HEK293T (cell line): ENCODE measurements around the gene PYGO1.

Source experiments
- CTCF ChIA-PET: fragments of 350-600 bp; formaldehyde crosslinking; extraction: SDS; loops from one replicate; lab custom pipeline; 2021; ENCODE audit warnings: antibody characterized with exemption, inconsistent platforms; lab: Yijun Ruan, JAX
- POLR2A ChIA-PET: fragments of 350-600 bp; formaldehyde crosslinking; extraction: SDS; loops from one replicate; lab custom pipeline; 2020; ENCODE audit warnings: antibody characterized with exemption, inconsistent platforms; lab: Yijun Ruan, JAX
- DNase-seq: peaks from one replicate; pipeline ENCODE4 v3.0.0; 2012; ENCODE audit warnings: mixed read lengths; ENCODE audit errors: extremely low spot score
- ARNT ChIP-seq: fragments of 450-650 bp; IDR thresholded peaks from 2 replicates; pipeline ENCODE4 v1.6.1; 2017; ENCODE audit warnings: mild to moderate bottlenecking
- BHLHE40 ChIP-seq: fragments of 450-650 bp; IDR thresholded peaks from 2 replicates; pipeline ENCODE4 v1.6.1; 2016; ENCODE audit warnings: mild to moderate bottlenecking, moderate library complexity, borderline replicate concordance
- CTBP1 ChIP-seq: fragments of 450-650 bp; IDR thresholded peaks from 2 replicates; pipeline ENCODE4 v1.6.1; 2016; ENCODE audit warnings: borderline replicate concordance
- ELF4 ChIP-seq: fragments of 450-650 bp; IDR thresholded peaks from 2 replicates; pipeline ENCODE4 v1.6.1; 2017; ENCODE audit warnings: antibody characterized with exemption
- FOXA1 ChIP-seq: fragments of 450-650 bp; IDR thresholded peaks from 2 replicates; pipeline ENCODE4 v1.6.1; 2016; ENCODE audit warnings: mild to moderate bottlenecking
- FOXK2 ChIP-seq: fragments of 450-650 bp; IDR thresholded peaks from 2 replicates; pipeline ENCODE4 v1.6.1; 2016; ENCODE audit warnings: mild to moderate bottlenecking
- FOXM1 ChIP-seq: fragments of 450-650 bp; IDR thresholded peaks from 2 replicates; pipeline ENCODE4 v1.6.1; 2017; ENCODE audit warnings: mild to moderate bottlenecking, borderline replicate concordance
- HDGF ChIP-seq: fragments of 450-650 bp; IDR thresholded peaks from 2 replicates; pipeline ENCODE4 v1.6.1; 2017; ENCODE audit warnings: antibody characterized with exemption, borderline replicate concordance
- L3MBTL2 ChIP-seq: fragments of 450-650 bp; conservative IDR thresholded peaks from 2 replicates; pipeline ENCODE4 v1.6.1; 2016; ENCODE audit warnings: mild to moderate bottlenecking
- LEF1 ChIP-seq: fragments of 450-650 bp; IDR thresholded peaks from 2 replicates; pipeline ENCODE4 v1.6.1; 2017; ENCODE audit warnings: mild to moderate bottlenecking, borderline replicate concordance
- NFRKB ChIP-seq: fragments of 450-650 bp; IDR thresholded peaks from 2 replicates; pipeline ENCODE4 v1.6.1; 2016; ENCODE audit warnings: mild to moderate bottlenecking, moderate library complexity
- SP1 ChIP-seq: fragments of 450-650 bp; IDR thresholded peaks from 2 replicates; pipeline ENCODE4 v1.6.1; 2017
- SUZ12 ChIP-seq: fragments of 450-650 bp; IDR thresholded peaks from 2 replicates; pipeline ENCODE4 v1.6.1; 2016; ENCODE audit warnings: mild to moderate bottlenecking
- TARDBP ChIP-seq: fragments of 450-650 bp; IDR thresholded peaks from 2 replicates; pipeline ENCODE4 v1.6.1; 2016
- ZNF384 ChIP-seq: fragments of 450-650 bp; IDR thresholded peaks from 2 replicates; pipeline ENCODE4 v1.6.1; 2016
- TF ChIP-seq, protein P1 (sequence below): fragments of 450-650 bp; IDR thresholded peaks from 2 replicates; pipeline ENCODE4 v1.6.1; 2016

PYGO1 gene

DNA sequence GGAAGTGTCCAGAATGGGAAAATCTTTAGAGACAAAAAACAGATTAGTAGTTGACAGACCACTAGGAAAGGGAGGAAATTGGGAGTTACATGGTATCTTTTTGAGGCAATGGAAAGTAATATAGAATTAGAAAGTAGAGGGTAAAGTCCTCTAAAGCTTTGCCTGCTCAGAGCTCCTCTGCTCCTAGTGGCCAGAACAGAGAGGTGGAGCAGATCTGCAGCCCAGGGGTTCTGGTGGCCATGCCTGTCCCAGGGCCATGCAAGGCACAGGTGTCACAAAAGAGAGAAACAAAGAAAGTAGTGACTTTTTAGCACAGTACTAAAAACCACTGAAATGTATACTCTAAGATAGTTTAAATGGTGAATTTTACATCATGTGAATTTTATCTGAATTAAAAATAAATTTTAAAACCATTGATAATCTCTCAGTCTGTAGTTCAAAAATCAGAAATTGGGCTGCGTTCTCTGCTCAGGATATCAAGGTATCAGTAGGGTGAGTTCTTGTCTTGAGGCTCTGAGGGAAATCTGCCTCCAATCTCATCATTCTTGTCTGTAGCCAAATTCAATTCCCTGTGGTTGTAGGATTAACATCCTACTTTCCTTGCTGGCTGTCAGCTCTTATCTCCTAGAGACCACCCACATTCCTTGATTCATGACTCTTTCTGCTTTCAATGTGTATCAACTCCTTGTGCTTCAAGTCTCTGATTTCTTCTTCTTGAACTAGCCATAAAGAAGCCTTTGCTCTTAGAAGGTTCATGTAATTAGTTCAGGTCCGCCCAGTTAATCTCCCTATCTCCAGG is 23.6 kb downstream of the PYGO1 start:
- POLR2A ChIA-PET: no interaction called here
- CTCF ChIA-PET: no interaction called here
- TF ChIP-seq FOXA1 (no peak), ARNT (no peak), BHLHE40 (no peak), HDGF (no peak), FOXM1 (no peak), FOXK2 (no peak), LEF1 (no peak), CTBP1 (no peak), NFRKB (no peak), ELF4 (no peak)
- TF ChIP-seq, protein P1, sequence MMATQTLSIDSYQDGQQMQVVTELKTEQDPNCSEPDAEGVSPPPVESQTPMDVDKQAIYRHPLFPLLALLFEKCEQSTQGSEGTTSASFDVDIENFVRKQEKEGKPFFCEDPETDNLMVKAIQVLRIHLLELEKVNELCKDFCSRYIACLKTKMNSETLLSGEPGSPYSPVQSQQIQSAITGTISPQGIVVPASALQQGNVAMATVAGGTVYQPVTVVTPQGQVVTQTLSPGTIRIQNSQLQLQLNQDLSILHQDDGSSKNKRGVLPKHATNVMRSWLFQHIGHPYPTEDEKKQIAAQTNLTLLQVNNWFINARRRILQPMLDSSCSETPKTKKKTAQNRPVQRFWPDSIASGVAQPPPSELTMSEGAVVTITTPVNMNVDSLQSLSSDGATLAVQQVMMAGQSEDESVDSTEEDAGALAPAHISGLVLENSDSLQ: no peak
- DNase-seq: no peak

DNA sequence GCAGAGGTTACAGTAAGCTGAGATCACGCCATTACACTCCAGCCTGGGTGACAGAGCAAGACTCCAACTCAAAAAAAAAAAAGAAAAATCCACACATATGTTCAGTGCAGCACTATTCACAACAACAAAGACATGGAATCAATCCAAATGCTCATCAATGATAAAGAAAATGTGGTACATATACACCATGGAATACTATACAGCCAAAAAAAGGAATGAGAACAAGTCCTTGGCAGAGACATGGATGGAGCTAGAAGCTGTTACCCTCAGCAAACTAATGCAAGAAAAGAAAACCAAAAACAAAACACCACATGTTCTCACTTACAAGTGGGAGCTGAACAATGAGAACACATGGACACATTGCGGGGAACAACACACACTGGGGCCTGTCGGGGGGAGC is 25.5 kb downstream of the PYGO1 start:
- no peak for DNase-seq
- ChIA-PET CTCF (no interaction called here), POLR2A (no interaction called here)
- TF ChIP-seq BHLHE40 (no peak), FOXK2 (no peak), FOXM1 (no peak), ELF4 (no peak), NFRKB (no peak), SUZ12 (no peak), ZNF384 (no peak), SP1 (no peak), ARNT (no peak), TARDBP (no peak), LEF1 (no peak), HDGF (no peak), FOXA1 (no peak), L3MBTL2 (no peak)
- TF ChIP-seq, protein P1: no peak

DNA sequence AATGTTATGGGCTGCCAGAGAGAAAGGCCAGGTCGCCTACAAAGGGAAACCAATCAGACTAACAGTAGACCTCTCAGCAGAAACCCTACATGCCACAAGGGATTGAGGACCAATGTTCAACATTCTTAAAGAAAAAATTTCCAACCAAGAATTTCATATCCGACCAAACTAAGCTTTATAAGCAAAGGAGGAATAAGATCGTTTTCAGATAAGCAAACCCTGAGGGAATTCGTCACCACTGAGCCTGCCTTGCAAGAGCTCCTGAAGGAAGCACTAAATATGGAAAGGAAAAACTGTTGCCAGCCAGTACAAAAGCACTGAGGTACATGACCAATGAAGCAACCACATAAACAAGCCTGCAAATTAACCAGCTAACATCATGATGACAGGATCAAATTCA is 33.1 kb downstream of the PYGO1 start:
- ChIA-PET CTCF (no interaction called here), POLR2A (no interaction called here)
- DNase-seq: no peak
- no peak for TF ChIP-seq SP1
- no peak for TF ChIP-seq FOXA1
- no peak for TF ChIP-seq SUZ12
- TF ChIP-seq ARNT: no peak
- no peak for TF ChIP-seq FOXK2
- TF ChIP-seq FOXM1: no peak
- TF ChIP-seq ZNF384: no peak
- no peak for TF ChIP-seq L3MBTL2
- no peak for TF ChIP-seq CTBP1
- no peak for TF ChIP-seq TARDBP
- TF ChIP-seq, protein P1: no peak
- TF ChIP-seq BHLHE40: no peak
- TF ChIP-seq HDGF: no peak
- TF ChIP-seq NFRKB: no peak
- no peak for TF ChIP-seq LEF1
- TF ChIP-seq ELF4: no peak

DNA sequence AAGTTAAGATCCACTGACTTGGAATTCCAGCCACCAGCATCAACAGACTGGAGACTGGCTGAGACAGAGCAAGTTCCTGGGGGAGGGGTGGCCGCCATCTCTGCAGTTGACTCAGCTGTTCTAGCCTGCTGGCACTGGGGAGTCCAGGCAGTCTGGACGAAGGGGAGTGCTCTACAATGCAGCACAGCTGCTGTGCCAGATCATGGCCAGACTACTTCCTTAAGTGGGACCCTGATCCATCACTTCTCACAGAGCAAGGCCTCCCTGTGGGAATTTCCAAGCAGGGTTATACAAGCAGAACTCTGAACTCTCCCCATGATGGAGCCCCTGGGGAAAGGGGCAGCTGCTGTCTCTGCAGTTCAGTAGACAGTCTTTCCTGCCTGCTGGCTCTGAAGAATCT is 35.2 kb downstream of the PYGO1 start:
- CTCF ChIA-PET: no interaction called here
- POLR2A ChIA-PET: no interaction called here
- TF ChIP-seq ELF4 (no peak), LEF1 (no peak), BHLHE40 (no peak), FOXK2 (no peak), TARDBP (no peak)
- no peak for DNase-seq

DNA sequence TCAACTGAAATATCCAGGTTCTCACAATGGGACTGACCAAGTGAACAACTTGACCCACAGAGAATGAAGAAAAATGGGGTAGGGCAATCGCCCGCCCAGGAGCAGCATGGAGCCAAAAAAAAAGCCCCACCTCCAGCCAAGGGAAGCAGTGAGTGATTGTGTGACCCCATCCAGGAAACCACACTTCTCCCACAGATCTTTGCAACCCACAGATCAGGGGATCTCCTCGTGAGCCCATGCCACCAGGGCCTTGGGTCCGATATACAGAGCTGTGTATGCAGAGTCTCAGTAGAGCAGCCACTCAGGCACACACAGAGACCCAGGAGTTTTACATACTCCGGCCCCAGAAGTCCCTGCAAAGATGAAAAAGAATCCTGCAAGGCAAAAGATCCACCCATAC is 35.7 kb downstream of the PYGO1 start:
- CTCF ChIA-PET: no interaction called here
- POLR2A ChIA-PET: no interaction called here
- no peak for DNase-seq
- no peak for TF ChIP-seq L3MBTL2
- TF ChIP-seq FOXA1: no peak
- no peak for TF ChIP-seq SP1
- TF ChIP-seq ARNT: no peak
- no peak for TF ChIP-seq CTBP1
- TF ChIP-seq FOXM1: no peak
- TF ChIP-seq ELF4: no peak
- TF ChIP-seq TARDBP: no peak
- TF ChIP-seq SUZ12: no peak
- TF ChIP-seq FOXK2: no peak
- TF ChIP-seq ZNF384: no peak
- no peak for TF ChIP-seq BHLHE40
- TF ChIP-seq, protein P1: no peak
- TF ChIP-seq HDGF: no peak
- no peak for TF ChIP-seq NFRKB
- TF ChIP-seq LEF1: no peak

DNA sequence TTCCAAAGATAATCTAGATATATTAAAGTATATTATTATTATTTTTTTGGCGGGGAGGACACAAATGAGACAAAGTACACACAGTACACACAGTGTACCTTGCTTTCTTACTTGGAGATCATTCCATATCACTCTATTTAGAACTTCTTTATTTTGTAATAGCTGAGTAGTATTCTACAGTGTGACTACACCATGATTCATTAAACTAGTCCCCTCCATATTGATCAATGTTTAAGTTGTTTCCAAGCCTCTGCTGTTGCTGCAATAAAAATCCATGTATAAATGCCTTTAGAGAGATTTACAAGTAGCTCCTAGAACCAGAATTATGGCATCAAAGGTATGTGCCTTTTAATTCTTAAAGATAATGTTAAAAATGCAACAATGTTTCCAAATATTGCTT is 38.8 kb downstream of the PYGO1 start:
- no peak for DNase-seq
- ChIA-PET POLR2A (no interaction called here), CTCF (no interaction called here)
- TF ChIP-seq FOXA1 (no peak), FOXM1 (no peak), ELF4 (no peak), ZNF384 (no peak), ARNT (no peak), FOXK2 (no peak), L3MBTL2 (no peak), TARDBP (no peak), SP1 (no peak), CTBP1 (no peak), HDGF (no peak), SUZ12 (no peak), LEF1 (no peak), BHLHE40 (no peak), NFRKB (no peak)
- TF ChIP-seq, protein P1: no peak
